Activated T-cell treated with anti-CD3 and anti-CD28 coated beads, Interleukin-2, amount 50 U/mL, for 4 hours (primary cell): Measurements from ENCODE around the gene NT5C2. TPM values are rescaled to one million over a fixed set of nuclear protein-coding genes. Genes with fewer than 3 reads are reported as not detected.

ENCODE experiments used
- ATAC-seq, 2 donors: fragments of 200-7000 bp; cut with Tn5 transposase; one replicate each; pipeline ENCODE4 v1.10.0; 2021
- DNase-seq: peaks from one replicate; pipeline ENCODE4 v3.0.0-alpha.2; 2020
- H3K27me3 Mint-ChIP-seq: one replicate; pipeline ENCODE4 v1.8.0; 2021; ENCODE audit warnings: low read depth, mixed read lengths
- H3K36me3 Mint-ChIP-seq: one replicate; pipeline ENCODE4 v1.8.0; 2022; ENCODE audit warnings: mixed read lengths; ENCODE audit not compliant: insufficient read depth
- H3K4me1 Mint-ChIP-seq: one replicate; pipeline ENCODE4 v1.8.0; 2021; ENCODE audit warnings: low read depth, mixed read lengths
- H3K4me3 Mint-ChIP-seq: one replicate; pipeline ENCODE4 v1.8.0; 2021; ENCODE audit warnings: mild to moderate bottlenecking, moderate library complexity, mixed read lengths
- H3K9me3 Mint-ChIP-seq: one replicate; pipeline ENCODE4 v1.8.0; 2021; ENCODE audit warnings: mixed read lengths
- total RNA-seq, 3 donors: library from RNA; stranded (reverse); gene quantifications; one replicate each; pipeline ENCODE4 v1.2.1, GENCODE V29; 2021

Gene NT5C2
- total RNA-seq, 3 donors from 2014 or later: 34.7 to 45.9 (median 41.3) TPM

DNA sequence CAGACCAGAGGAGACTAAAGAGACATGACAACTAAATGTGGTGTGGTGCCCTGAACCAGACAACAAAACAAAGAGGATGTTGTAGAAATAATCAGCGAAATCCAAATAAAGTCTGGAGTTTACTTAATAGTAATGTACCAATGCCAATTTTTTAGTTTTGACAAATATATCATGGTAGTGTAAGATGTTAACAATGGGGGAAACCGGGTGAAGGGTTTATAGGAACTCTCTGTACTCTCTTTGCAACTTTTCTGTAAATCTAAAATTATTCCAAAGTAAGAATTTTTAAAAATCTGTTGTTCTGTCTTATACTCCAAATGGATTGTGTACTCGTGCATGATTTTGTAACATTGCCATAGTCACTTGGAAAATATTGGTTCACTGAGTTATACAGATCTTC, 145.7 kb downstream of the NT5C2 start:
- Mint-ChIP-seq H3K9me3 (no peaks in the 10 kb centered on the region), H3K4me1 (no peaks in the 10 kb centered on the region), H3K4me3 (no peak overlapping the region), H3K36me3 (no peaks in the 10 kb centered on the region), H3K27me3 (no peaks in the 10 kb centered on the region)
- DNase-seq (no peak), ATAC-seq (no peak)

DNA sequence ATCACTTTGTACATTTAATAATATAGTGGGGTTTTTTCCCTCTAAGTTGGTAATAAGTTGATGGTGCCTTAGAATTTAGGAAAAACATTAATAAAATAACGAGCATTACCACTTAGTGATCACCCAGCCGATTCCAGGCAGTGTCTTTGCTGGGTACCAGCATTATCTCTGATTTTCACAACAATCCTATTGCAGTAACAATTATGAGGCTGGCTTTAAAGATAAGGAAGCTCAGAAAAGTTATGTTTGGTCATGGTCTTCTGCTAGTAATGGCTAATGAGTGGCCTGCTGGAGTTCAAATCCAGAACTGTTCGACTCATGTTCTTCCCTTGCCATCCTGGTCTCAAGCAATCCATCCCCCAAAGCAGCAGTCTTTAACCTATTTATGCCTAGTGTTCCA, 147.1 kb downstream of the NT5C2 start:
- H3K9me3 Mint-ChIP-seq: no peaks in the 10 kb centered on the region
- H3K4me1 Mint-ChIP-seq: no peaks in the 10 kb centered on the region
- no peaks in the 10 kb centered on the region for H3K36me3 Mint-ChIP-seq
- no peak for DNase-seq
- H3K27me3 Mint-ChIP-seq: no peaks in the 10 kb centered on the region
- ATAC-seq: no peak
- no peak overlapping the region for H3K4me3 Mint-ChIP-seq

DNA sequence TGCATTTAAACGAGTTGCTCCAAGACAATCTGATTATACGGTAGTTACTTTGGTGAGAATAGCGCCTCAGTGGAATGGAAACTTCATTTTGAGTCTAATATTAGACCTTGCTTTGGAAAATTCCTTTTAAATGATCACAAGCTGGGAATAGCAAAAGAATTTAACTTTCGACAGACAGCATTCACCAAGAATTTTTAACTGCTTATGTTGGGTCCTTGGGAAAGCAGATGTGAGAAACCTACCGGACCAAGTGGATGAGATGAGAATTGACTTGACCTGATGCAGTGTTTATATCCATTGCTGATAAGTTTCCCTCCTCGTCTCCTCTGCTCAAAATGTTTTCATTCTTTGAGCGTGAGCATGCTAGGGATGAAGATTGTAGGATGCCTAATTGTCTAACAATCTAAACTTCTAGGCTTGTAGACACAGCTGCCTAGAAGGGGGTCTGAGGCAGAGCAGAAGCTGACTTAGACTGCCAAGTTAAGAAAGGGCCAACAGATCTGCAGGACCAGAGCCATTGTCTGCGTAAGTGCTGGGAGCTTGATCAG, 148.1 kb downstream of the NT5C2 start:
- H3K4me1 Mint-ChIP-seq: no peaks in the 10 kb centered on the region
- no peaks in the 10 kb centered on the region for H3K27me3 Mint-ChIP-seq
- H3K36me3 Mint-ChIP-seq: no peaks in the 10 kb centered on the region
- ATAC-seq (no peak), DNase-seq (no peak)
- no peak overlapping the region for H3K4me3 Mint-ChIP-seq
- H3K9me3 Mint-ChIP-seq: no peaks in the 10 kb centered on the region

DNA sequence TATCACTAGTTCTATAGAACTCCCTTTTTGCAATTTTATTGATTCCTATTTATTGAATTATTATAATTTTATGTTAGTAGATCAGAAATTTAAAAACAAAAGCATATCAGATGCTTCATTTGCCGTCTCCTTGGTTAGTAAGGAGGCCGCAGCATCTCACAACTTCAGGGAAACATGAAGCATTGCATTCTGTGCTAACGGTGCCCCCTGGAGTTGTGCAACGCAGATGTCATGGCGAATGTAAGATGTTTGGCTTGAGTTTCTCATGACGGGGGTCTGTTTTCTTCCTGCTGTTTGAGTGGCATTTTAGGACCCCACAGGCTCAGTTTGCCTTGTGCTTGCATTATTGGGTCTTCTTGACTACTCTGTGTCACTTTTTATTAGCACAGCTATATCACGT, 150.2 kb downstream of the NT5C2 start:
- H3K9me3 Mint-ChIP-seq: no peaks in the 10 kb centered on the region
- H3K36me3 Mint-ChIP-seq: no peaks in the 10 kb centered on the region
- no peaks in the 10 kb centered on the region for H3K27me3 Mint-ChIP-seq
- no peak overlapping the region for H3K4me3 Mint-ChIP-seq
- no peaks in the 10 kb centered on the region for H3K4me1 Mint-ChIP-seq
- no peak for ATAC-seq
- DNase-seq: no peak

DNA sequence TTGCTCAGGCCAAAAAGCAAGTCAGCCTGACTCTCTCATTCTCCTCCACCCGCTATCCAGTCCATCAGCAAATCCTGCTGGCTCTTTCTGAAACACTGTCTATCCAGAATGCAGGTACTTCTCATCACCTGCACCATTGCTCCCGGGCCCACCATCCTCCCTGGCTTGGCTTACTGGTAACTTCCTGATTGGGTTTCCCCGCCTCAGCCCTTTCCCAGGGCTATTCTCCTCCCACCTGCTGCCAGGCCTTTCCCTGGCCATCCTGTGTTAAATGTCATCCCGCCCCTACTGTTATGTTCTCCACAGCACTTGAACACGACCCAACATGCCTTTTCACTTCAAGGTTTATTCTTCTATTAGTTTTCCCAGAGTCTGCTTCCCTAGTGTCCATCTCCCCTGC, 150.9 kb downstream of the NT5C2 start:
- Mint-ChIP-seq H3K9me3 (no peaks in the 10 kb centered on the region), H3K4me3 (no peak overlapping the region), H3K36me3 (no peaks in the 10 kb centered on the region)

DNA sequence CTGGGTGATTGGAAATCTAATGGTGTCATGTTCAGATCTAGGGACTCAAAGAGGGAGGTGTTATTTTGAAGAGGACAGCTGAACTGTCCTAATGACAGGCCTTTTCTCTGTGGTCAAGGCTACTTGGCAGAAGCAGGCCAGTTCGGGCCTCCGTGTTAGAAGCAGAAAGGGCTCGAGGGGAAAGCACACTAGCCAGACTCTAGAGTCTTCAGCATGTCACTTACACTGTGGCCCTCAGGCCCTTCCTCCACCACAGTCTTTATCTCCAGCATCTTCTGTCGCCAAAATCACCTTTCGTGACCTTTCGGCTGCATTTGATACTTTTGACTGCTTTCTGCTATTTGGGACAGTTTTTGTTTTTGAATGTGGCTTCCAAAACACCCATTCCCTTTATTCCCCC, 151.7 kb downstream of the NT5C2 start:
- ATAC-seq (no peak), DNase-seq (no peak)
- Mint-ChIP-seq H3K27me3 (no peaks in the 10 kb centered on the region), H3K4me3 (no peak overlapping the region), H3K36me3 (no peaks in the 10 kb centered on the region), H3K9me3 (no peaks in the 10 kb centered on the region), H3K4me1 (no peaks in the 10 kb centered on the region)

More for the DNA sequence above, 150.9 kb downstream of the NT5C2 start:
- ATAC-seq (no peak), DNase-seq (no peak)
- Mint-ChIP-seq H3K27me3 (no peaks in the 10 kb centered on the region), H3K4me1 (no peaks in the 10 kb centered on the region)

DNA sequence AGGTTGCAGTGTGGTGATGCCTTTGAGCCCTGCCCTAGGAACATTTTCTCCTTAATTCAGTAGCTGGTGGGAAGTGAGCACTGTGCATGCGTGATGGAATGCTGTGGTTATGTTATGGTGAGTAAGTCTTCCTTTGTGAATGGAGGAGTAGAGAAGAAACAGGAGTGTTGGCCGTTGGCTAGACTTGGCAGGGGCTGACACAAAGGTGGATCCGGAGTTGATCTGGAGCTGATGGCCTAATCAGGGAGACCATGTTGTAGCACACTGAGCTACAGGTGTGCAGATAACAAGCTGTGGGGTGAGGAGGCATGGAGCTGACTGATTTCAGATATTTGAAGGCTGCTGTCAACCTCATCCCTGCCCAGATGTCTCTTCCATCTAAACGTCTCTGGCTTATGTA, 152.7 kb downstream of the NT5C2 start:
- Mint-ChIP-seq H3K27me3 (no peaks in the 10 kb centered on the region), H3K4me3 (no peak overlapping the region), H3K4me1 (no peaks in the 10 kb centered on the region)

DNA sequence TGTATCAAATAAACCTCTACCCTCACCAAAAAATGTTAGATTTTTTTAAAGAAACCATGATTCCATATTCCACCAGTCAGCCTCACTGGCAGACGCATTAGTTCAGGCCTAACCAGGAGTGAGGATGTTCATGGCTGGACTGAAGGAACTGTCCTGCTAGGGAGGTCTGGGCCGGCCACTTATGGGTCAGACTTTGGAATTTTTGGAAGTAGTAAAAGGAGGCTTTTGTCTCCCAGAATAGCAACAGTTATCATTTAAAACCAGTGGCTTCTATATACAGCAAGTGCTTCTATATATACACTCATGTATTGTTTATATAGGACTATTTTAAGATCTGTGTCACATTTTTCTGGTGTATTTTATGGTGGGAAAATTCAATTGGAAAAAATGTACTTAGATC, 154.5 kb downstream of the NT5C2 start:
- Mint-ChIP-seq H3K4me1 (no peaks in the 10 kb centered on the region), H3K27me3 (no peaks in the 10 kb centered on the region), H3K9me3 (no peaks in the 10 kb centered on the region), H3K36me3 (no peaks in the 10 kb centered on the region), H3K4me3 (no peak overlapping the region)
- no peak for ATAC-seq
- no peak for DNase-seq

More for the DNA sequence above, 152.7 kb downstream of the NT5C2 start:
- DNase-seq (no peak), ATAC-seq (no peak)
- H3K36me3 Mint-ChIP-seq: no peaks in the 10 kb centered on the region
- no peaks in the 10 kb centered on the region for H3K9me3 Mint-ChIP-seq

Other genes with a start within 250 kb of the NT5C2 start
- gene RPEL1, start 52.6 kb upstream of the NT5C2 start, total RNA-seq: under 1 TPM in 1 of 3 donors, not detected in 2; 0.18 TPM
- under 1 TPM; 0.27 to 0.38 (median 0.32) TPM for gene INA, start 83.9 kb upstream of the NT5C2 start, total RNA-seq
- 10 to 100 TPM; 15.8 to 18.1 (median 16.9) TPM for gene PCGF6, start 157.9 kb upstream of the NT5C2 start, total RNA-seq
- 1 to 10 TPM; 6.9 to 9.6 (median 7.8) TPM for gene TAF5, start 174.7 kb upstream of the NT5C2 start, total RNA-seq
- gene ATP5MK, start 203.2 kb upstream of the NT5C2 start, total RNA-seq: 100 to 1,000 TPM; 426 to 450 (median 433) TPM
- 100 to 1,000 TPM; 122 to 127 (median 124) TPM for gene PDCD11, start 203.4 kb upstream of the NT5C2 start, total RNA-seq